ENCODE measurements around the gene DGKQ. TPM values are rescaled to one million over a fixed set of nuclear protein-coding genes. Genes with fewer than 3 reads are reported as not detected.

The DGKQ gene
- polyA plus RNA-seq, 1 experiment = 4.5 TPM

DNA sequence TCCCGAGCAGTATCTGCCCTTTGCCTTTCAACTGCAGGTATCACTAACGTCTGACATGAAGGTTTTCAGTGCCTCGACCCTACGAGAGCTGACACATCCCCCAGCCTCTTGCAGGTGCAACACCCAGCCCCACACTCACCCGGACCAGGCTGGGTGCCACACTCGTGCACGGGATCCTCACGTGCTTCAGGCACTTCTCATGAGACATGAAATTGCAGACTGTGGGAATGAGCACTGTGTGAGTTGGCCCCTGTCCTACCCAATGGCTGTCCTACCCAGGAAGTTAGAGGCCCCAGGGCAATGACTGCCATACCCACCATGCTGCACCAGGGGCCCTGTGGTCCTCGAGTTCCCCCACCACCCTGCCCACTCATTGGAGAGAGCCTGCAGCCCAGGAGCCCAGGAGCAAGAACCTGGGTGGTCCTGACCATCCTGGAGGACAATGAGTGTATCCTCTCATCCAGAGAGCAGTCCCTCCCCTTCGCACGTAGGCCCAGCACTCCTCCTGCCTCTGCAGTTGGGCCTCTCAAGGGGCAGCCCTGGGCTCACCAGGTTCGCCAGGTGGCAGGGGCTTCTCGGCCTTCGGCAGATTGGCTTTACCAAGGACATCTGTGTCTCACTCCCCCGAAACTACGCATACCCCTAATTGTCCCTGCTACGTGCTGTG is 2.4 kb downstream of the DGKQ start:
- Histone ChIP-seq H3K27ac (ENCODE audit: low read depth, low read length) (no peak overlapping the region), H3K4me3 (ENCODE audit: low read depth, low read length) (no peak overlapping the region), H3K9me3 (ENCODE audit: control insufficient read depth, insufficient read depth, low read length) (peaks cover 4% of the 10 kb centered on the region; the same call in 1 of the 2 replicates), H3K27me3 (ENCODE audit: control insufficient read depth, insufficient read depth, low read length) (no peaks in the 10 kb centered on the region)
- CTCF ChIA-PET = no interaction called here
- no peak for TF ChIP-seq CTCF (IDR thresholded peaks at IDR 0.05; ENCODE audit: low read depth, low read length)
- POLR2A ChIA-PET = no interaction called here
- DNase-seq (ENCODE audit: low read depth, low spot score) = no peak

GRCh38 chr4:970046-970745 is 3.2 kb downstream of the DGKQ start:
- TF ChIP-seq CTCF (IDR thresholded peaks at IDR 0.05; ENCODE audit: low read depth, low read length) = no peak
- no peak for DNase-seq (ENCODE audit: low read depth, low spot score)
- POLR2A ChIA-PET = no interaction called here
- Histone ChIP-seq H3K27ac (ENCODE audit: low read depth, low read length) (no peak overlapping the region), H3K9me3 (ENCODE audit: control insufficient read depth, insufficient read depth, low read length) (peaks cover 4% of the 10 kb centered on the region; the same call in 1 of the 2 replicates), H3K27me3 (ENCODE audit: control insufficient read depth, insufficient read depth, low read length) (no peaks in the 10 kb centered on the region), H3K4me3 (ENCODE audit: low read depth, low read length) (no peak overlapping the region)
- CTCF ChIA-PET = no interaction called here

DNA sequence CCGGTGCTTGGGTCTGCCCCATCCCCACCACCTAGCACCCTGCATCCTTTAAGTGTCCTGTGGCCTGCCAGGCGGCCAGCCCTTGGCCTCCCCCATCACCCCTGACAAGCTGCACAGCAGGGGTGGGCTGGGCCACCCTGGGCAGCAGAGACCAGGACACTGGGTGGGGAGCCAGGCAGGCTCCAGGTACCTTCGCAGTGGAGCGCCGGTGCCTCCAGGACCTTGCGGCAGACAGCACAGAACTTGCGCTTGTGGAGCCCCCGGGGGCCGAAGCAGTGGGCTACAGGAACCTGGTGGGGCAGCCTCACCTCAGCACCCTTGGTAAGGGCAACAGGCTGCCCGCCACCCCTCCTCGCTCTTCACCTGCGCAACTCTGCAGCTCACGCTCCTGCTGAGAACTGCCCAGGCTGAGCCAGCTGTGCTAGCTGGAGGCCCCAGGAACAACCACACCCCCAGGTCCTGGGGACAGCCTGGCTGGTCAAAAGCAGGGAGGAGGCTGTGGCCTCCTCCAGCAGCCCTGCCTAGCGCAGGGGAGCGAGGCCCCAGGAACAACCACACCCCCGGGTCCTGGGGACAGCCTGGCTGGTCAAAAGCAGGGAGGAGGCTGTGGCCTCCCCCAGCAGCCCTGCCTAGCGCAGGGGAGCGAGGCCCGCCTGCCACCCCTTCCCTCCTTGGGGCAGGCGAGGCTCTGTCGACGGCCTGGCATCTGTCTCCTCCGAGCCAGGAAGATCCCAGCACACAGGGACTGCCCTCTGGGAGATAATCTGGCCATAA is 4.6 kb downstream of the DGKQ start:
- POLR2A ChIA-PET = no interaction called here
- CTCF ChIA-PET = no interaction called here
- H3K27me3 ChIP-seq (ENCODE audit: control insufficient read depth, insufficient read depth, low read length) = no peaks in the 10 kb centered on the region

DNA sequence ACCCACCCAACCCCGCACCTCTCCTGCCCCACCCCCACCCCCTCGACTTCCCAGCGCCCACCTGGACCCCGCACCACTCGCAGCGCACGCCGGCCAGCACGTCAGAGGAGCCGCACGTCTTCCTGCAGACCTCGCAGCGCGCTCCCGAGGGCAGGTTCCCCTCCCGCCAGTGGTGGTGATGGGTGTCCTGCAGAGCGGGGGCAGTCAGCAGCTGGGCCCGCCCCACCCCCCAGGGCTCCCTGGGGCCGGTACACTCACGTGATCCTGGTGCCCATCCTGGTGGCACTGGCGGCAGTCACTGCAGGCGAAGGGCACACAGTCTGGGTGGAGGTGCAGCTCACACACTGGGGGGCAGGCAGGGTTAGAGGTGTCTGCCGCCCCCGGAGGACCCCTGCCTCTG is 5.1 kb downstream of the DGKQ start:
- no peak overlapping the region for H3K27ac ChIP-seq (ENCODE audit: low read depth, low read length)
- no peak for TF ChIP-seq CTCF (IDR thresholded peaks at IDR 0.05; ENCODE audit: low read depth, low read length)
- no peak overlapping the region for H3K4me3 ChIP-seq (ENCODE audit: low read depth, low read length)
- DNase-seq (ENCODE audit: low read depth, low spot score) = no peak
- ChIA-PET CTCF (no interaction called here), POLR2A (no interaction called here)
- H3K27me3 ChIP-seq (ENCODE audit: control insufficient read depth, insufficient read depth, low read length) = no peaks in the 10 kb centered on the region
- no peaks in the 10 kb centered on the region; the same call in 1 of the 2 replicates for H3K9me3 ChIP-seq (ENCODE audit: control insufficient read depth, insufficient read depth, low read length)

More for the DNA sequence above, 4.6 kb downstream of the DGKQ start:
- DNase-seq (ENCODE audit: low read depth, low spot score) = no peak
- H3K4me3 ChIP-seq (ENCODE audit: low read depth, low read length) = no peak overlapping the region
- H3K9me3 ChIP-seq (ENCODE audit: control insufficient read depth, insufficient read depth, low read length) = no peaks in the 10 kb centered on the region; the same call in 1 of the 2 replicates
- no peak for TF ChIP-seq CTCF (IDR thresholded peaks at IDR 0.05; ENCODE audit: low read depth, low read length)
- no peak overlapping the region for H3K27ac ChIP-seq (ENCODE audit: low read depth, low read length)
